Cardiac septum (tissue), 1 donor: Measurements from ENCODE around the gene DCX. TPM values are rescaled to one million over a fixed set of nuclear protein-coding genes. Genes with fewer than 3 reads are reported as not detected.
"Not testable (repeated sequence)": the region's sequence is repeated elsewhere in the genome, so short reads cannot be mapped to it uniquely, and the experiment has no call there.

Source experiments
- DNase-seq: peaks from one replicate; pipeline ENCODE4 v3.0.0-alpha.2; 2020; ENCODE audit warnings: low spot score
- intact Hi-C: fragments of 100-400 bp; cut with DNase I; formaldehyde crosslinking; loops from one replicate; pipeline ENCODE4 v1.14.0; 2022
- total RNA-seq: library from RNA; stranded (reverse); fragmentation: NEBNext Ultra II Directional; extraction: Animal tissue kit (Norgen Biotek cat#: 25700); gene quantifications from one replicate; pipeline ENCODE4 v1.2.1, GENCODE V29; 2021
- donor health status: DM: no; HTN: no; CAD: no.

The DCX gene
- total RNA-seq, 1 donor from 2014 or later: 0.19 TPM

- intact Hi-C loops: no loop called here
- DNase-seq: no peak
These were observed 35.5 kb downstream of the DCX start for GRCh38 chrX:111376486-111376885.

- DNase-seq: no peak
- intact Hi-C loops: no loop called here
These were observed 36.2 kb downstream of the DCX start for GRCh38 chrX:111375747-111376146.

- intact Hi-C loops: no loop called here
- no peak for DNase-seq
These were observed 39.9 kb downstream of the DCX start for GRCh38 chrX:111372086-111372485.

GRCh38 chrX:111365770-111366325 is 46.1 kb downstream of the DCX start:
- intact Hi-C loops: loop anchor here (10.0 kb wide), 1 partner anchor 79 kb away; no protein-coding TSS in a partner anchor
- DNase-seq: no peak

GRCh38 chrX:111363741-111364140 is 48.3 kb downstream of the DCX start:
- no peak for DNase-seq
- intact Hi-C loops: loop anchor here (10.0 kb wide), 1 partner anchor 81 kb away; no protein-coding TSS in a partner anchor

GRCh38 chrX:111361751-111362150 is 50.2 kb downstream of the DCX start:
- intact Hi-C loops: loop anchor here (10.0 kb wide), 1 partner anchor 83 kb away; no protein-coding TSS in a partner anchor
- no peak for DNase-seq

GRCh38 chrX:111360839-111361238 is 51.2 kb downstream of the DCX start:
- intact Hi-C loops: loop anchor here (10.0 kb wide), 1 partner anchor 84 kb away; no protein-coding TSS in a partner anchor
- DNase-seq: no peak

GRCh38 chrX:111355523-111356115 is 56.4 kb downstream of the DCX start:
- intact Hi-C loops: no loop called here
- DNase-seq: no peak

- no peak for DNase-seq
- intact Hi-C loops: no loop called here
These were observed 57.5 kb downstream of the DCX start for GRCh38 chrX:111354496-111354895.

GRCh38 chrX:111353793-111354192 is 58.2 kb downstream of the DCX start:
- intact Hi-C loops: no loop called here
- no peak for DNase-seq

GRCh38 chrX:111352424-111352823 is 59.6 kb downstream of the DCX start:
- intact Hi-C loops: no loop called here
- no peak for DNase-seq

GRCh38 chrX:111349934-111350333 is 62.1 kb downstream of the DCX start:
- no peak for DNase-seq
- intact Hi-C loops: no loop called here

- intact Hi-C loops: no loop called here
- no peak for DNase-seq
These were observed 62.9 kb downstream of the DCX start for GRCh38 chrX:111349101-111349500.

GRCh38 chrX:111348429-111348828 is 63.6 kb downstream of the DCX start:
- intact Hi-C loops: no loop called here
- no peak for DNase-seq

GRCh38 chrX:111346150-111346549 is 65.8 kb downstream of the DCX start:
- DNase-seq, intact Hi-C loops: not testable (repeated sequence)

GRCh38 chrX:111340054-111340453 is 71.9 kb downstream of the DCX start:
- intact Hi-C loops: no loop called here
- DNase-seq: no peak

GRCh38 chrX:111339212-111339611 is 72.8 kb downstream of the DCX start:
- intact Hi-C loops: no loop called here
- no peak for DNase-seq

GRCh38 chrX:111338095-111338698 is 73.8 kb downstream of the DCX start:
- DNase-seq: no peak
- intact Hi-C loops: no loop called here

GRCh38 chrX:111337067-111337637 is 74.8 kb downstream of the DCX start:
- intact Hi-C loops: no loop called here
- DNase-seq: no peak

- no peak for DNase-seq
- intact Hi-C loops: no loop called here
These were observed 75.9 kb downstream of the DCX start for GRCh38 chrX:111336141-111336540.

- intact Hi-C loops: no loop called here
- no peak for DNase-seq
These were observed 82.6 kb downstream of the DCX start for GRCh38 chrX:111329370-111329769.
